Measurements from ENCODE around the gene DDT.
"Not testable (repeated sequence)": the region's sequence is repeated elsewhere in the genome, so short reads cannot be mapped to it uniquely, and the experiment has no call there.

The DDT gene

DNA sequence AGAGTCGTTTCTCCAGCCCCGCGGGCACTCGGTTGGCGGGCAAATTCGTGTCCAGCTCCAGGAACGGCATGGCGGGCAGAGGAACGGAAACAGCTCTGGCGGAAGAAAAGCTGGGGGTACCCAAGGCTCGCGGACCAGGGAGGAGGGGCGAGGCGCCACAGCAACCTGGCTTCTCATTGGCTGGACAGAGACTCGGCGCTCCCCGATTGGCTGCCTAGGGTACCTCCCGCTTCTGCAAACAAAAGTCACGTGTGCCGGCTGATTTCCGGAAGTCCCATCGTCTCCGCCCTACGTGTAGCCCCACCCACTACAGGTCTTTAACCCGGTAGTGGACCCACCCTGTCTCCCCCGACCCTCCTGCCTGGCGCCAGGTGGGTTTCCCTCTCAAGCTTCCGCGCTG, at the start of gene DDT:
TSS of gene DDT (minus strand) at position 97 of the 400 bp plus-strand sequence. CDS start at position 70, 27 bp downstream.
- DNase-seq = not testable (repeated sequence)

DNA sequence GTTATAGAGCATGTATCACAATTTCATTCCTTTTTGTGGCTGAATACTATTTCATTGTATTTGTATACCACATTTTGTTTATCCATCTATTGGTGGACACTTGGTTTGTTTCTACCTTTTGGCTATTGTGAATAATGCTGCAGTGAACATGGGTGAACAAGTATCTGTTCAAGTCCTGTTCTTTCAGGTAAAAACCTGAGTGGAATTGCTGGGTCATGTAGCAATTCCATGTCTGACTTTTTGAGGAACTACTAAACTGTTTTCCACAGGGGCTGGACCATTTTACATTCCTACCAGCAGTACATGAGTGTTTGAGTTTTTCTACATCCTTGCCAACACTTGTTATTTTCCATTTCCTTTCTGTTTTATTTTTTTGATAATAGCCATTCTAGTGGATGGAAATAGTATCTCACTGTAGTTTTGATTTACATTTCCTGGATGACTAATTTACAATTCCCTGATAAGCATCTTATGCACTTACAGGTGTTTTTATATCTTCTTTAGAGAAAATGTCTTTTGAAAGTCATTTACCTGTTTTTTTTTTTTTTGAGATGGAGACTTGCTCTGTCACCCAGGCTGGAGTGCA, 49.1 kb upstream of the DDT start:
- no peak for DNase-seq

DNA sequence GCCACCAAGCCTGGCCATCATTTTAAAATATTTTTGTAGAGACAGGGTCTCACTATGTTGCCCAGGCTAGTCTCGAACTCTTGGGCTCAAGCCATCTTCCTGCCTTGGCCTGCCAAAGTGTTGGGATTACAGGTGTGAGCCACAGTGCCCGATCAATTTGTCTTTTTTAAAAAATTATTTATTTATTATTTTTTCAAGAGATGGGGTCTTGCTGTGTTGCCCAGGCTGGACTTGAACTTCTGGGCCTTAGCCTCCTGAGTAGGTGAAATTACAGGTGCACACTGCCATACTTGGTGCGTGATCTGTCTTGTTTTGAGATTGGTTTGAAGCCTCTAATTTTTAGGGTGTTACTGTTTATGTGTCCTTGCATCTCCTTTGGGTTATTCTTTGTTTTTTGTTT, 47.1 kb upstream of the DDT start:
- no peak for DNase-seq

DNA sequence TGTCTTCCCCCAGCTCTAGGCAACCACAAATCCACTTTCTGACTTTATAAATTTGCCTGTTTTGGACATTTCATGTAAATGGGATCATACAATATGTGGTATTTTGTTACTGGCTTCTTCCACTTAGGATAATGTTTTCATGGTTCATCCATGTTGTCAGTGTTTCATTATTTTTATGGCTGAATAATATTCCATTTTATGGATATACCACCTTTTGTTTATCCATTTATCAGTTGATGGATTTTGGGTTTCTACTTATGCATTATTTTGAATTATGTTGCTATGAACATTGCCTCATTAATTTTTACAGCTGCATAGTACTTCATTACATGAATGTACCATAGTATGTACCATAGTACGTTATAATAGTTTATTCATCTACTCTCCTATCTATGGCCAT, 41.9 kb upstream of the DDT start:
- no peak for DNase-seq

DNA sequence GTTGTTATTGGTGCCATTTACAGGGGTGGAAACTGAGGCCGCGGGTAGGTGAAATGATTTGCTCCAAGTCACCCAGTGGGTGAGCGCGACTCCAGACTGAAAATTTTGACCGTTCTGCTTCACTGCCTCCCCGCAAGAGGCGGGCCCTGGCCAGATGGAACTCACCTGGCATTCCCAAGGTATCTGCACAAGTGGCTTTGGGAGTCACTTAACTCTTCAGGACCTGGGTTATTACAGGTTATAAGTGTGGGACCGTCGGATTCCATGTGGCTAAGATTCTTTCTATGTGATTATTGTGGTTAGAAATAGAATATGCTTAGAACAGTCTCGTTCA, 37.5 kb upstream of the DDT start:
- DNase-seq = no peak

DNA sequence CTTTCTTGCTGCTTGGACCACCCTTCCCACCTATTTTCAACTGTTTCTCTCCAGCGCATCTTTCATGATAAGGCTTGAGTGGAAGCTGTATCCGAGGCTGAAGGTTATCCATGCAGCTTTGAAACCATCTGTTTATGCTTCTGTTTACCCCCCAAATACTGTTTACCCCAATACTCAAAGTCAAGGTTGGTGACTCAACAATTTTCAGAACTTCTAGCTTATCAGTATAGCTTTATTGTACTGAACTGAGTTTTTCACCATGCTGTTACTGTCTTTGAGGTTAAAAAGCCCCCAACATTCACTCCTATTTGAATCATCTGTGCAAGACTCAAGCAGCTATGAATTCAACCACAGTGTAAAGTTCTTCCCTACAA, 35.8 kb upstream of the DDT start:
- DNase-seq = no peak

DNA sequence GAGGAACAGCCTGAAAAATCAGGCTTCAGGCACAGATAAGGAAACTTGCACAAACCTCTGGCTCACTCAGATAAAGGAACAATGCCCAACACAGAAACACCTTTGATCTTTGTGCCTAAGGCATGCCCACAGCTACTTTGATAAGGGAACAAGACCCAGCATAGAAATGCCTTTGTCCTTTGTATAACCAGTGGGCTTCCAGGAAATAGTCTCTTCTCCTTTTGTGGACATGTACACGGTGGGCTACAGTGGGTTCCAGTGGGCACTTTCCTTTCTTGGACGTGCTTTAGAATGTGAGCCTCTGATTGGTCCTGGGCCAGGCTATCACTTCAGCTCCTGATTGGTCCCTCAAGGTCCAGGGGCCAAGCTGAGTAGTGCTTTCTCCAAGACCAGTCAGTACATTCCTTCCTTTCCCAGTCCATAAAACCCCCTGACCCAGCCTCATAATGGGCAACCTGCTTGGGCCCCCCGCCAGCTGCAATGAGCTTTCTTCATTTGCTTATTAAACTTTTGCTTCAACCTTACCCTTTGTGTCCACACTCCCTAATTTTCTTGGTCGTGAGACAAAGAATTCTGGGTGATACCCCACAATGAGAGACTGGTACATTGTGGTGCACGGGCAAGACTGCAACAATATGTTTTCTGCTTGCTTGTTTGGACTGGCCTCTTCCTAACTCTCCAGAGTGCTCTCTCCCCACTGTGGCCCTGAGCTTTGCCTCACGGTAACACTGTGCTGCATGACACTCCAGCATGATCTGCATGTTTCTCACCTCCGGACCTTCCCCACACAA, 35.2 kb upstream of the DDT start:
- no peak for DNase-seq

DNA sequence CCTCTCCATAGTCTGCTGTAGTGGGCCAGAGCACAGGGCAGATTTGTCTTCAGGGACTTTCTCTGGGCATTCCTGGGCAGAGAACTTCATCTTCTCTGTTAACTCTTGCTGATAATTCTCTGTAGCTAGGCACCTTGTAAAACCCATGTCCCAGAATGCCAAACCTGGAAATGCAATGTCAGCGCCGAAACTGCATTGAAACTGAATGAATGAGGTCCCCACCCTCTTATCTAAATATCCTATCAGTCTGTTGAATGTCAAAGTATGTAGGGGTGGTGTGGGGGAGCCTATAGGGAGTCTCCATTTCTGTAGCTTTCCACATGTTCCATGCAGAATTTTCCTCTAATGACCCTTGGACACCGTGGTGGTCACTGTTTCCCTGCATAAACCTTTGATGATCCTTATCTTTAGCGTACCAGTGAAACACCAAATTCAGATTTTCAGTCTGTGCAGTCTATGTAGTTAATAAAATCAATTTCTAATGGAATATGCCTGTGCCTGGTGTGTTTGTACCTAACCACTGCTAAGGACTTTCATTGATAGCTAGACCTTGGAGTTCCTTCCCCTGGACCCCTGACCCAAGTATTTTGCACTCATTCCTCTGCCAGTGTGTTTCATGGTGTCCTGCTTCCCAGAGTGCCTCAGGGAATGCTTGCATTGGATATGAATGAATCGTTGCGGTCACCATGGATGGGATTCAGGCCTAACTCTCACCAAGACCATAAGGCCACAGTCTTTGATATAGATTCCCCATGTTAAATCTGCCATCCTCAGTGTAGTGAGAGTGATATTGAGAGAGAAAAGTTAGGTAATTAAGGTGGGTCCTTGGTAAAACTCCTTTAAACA, 34.4 kb upstream of the DDT start:
- no peak for DNase-seq

DNA sequence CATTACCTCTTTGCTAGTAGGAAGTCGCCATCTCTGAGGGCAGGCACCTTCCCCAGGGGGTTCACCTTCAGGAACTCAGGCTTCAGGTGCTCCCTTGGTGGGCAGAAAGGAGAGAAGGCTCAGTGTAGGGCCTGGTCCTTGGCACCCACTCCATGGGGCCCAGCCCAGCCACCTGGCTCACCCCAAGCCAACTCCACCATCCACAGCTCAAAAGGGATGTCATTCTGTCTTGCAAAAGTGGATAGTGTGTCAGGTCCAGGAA, 33.7 kb upstream of the DDT start:
- DNase-seq = no peak

DNA sequence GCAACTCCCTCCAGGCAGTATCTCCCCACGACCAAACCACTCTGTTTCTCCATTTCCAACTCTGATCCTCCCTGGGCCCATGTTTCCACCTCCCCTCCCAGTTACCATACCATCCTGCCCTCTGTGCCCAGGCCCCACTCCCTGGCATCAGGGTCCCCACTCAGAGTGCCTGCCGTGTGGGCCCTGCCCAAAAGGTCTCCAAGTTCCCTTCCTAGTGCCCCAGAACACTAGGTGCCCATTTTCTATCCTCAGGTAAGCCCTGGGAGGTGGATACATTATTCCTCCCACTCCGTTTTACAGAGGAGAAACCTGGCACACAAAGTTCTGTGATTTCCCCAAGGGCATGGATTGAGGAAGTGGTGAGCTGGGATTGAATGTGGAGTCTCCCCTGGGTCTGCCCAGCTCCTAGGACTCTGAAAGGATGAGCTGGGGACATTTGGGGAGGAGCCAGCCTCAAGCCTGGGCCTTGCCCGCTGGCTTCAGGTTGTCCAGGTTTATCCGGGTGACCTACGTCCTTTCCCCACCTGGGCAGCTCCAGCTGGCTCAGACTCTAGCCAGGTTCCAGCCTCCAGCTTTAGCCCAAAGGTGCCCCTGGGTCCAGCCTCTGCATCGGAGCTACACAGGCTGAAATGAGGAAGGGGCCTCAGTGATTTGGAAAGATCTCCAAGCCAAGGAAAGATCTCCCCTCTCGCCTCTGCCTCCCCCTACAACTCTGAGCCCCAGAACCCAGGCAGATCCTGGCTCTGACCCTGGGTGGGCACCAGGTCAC, 33.2 kb upstream of the DDT start:
- DNase-seq = no peak

DNA sequence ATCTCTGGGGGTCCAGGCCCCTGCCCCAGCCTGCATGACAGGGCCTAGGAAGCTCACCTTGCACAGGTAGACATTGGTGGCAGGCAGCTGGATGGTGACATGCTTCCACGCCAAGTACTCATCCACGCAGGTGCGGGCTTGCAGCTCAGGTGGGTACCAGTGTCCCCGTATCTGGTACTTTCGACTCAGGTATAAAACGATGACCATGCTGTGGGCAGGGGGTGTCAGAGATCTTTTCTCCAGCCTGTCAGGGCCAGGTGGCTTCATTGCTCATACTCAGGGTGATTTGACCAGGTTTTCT, 32.6 kb upstream of the DDT start:
- no peak for DNase-seq

DNA sequence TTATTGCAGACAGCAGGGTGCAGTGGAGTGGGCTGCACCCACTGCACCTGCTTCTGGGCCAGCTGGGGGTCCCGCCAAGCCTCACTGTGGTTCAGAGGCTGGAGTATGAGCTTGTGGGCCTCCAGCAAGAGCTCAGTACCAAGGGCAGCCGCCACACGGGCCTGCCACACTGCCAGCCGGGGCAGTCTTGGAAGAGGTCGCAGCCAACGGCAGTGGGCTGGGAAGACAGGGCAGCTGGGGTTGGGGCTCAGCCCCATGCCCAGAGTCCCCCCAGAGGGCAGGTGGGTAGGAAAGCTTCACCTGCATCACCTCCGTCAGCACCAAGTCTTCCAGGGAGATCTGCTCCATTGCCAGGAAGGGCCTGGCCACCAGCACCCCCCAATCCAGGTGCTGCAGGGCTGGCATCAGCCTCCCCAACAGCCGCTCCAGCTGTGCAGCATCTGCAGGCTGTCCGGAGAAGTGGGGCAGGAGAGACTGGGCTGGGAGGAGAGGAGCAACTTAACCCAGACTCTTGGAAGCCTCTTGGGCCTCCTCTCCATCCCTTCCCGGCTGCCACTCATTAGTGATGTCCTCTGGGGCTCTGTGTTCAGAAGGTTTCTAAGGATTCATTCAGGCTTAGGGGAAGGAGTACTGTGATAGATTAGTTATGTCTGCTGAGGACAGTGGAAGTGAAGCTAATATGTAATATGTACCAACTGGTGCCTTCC, 32.1 kb upstream of the DDT start:
- DNase-seq = no peak

DNA sequence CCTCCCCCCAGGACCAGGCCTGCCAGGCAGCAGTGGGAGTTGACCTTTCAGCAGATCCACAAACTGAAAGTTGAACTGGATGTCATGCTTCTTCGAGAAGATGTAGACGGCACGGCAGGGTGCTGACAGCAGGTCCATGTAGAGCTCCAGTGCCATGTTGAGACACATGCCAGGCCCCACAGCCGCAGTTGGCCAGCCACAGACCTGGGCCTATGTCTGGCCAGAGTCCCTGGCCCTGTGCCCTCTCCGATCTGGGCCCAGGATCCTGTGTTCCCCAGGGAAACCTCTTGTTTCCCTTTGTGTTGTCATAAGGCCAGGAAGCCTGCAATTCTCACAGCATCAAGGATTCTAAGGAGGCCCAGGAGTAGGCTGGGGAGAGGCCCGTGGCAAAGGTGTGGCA, 31.0 kb upstream of the DDT start, which contains the start of gene GSTT4:
TSS of gene GSTT4 (minus strand) at position 253 of the 400 bp plus-strand sequence. CDS start at position 156, 97 bp downstream.
- no peak for DNase-seq

DNA sequence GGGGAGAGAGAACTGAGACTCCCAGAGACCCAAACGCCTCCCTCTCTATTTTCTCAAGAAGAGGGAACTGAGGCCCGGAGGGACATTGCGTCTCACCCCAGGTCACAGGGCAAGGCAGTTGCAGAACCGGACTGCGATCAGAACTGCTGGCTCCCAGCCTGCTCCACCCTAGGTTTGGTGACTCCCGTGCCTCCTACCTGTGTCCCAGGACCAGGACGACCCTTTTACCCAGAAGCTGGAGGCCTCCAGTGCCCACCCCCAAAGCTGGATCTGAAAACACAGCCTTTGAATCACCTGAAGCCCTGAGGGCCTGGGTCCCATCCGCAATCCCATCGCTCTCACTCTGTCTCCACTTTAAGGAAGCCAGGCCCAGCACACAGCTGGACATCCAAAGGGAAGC, 29.6 kb upstream of the DDT start:
- DNase-seq = no peak

DNA sequence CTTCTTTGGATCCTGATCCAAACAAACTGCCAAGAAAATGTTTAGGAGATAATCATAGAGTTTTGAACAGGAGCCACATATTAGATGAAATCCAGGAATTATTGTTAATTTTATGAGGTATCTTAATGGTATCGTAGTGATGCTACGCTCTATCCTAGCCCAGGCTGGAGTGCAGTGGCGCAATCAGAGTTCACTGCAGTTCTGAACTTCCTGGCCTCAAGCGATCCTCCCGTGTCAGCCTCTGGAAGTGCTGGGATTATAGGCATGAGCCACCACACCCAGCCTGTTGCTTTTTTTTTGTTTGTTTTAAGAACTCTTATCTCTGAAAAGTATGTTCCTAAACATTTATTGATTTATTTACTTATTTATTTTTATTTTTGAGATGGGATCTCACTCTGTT, 28.6 kb upstream of the DDT start:
- DNase-seq = no peak

DNA sequence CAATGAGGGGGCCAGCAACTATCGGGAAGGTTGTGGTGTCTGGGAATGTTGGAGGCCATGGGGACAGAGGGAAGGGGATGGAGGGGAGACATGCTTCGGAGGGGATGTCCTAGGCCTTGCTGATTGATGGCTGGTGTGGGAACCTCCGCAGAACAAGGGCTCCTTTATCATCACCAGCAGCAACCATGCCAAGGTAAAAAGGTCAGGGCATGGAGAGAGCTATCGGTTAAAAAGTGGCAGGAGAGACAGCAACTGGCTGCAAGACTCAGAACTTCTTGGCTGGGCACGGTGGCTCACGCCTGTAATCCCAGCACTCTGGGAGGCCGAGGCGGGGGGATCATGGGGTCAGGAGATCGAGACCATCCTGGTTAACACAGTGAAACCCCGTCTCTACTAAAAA, 28.0 kb upstream of the DDT start:
- no peak for DNase-seq

DNA sequence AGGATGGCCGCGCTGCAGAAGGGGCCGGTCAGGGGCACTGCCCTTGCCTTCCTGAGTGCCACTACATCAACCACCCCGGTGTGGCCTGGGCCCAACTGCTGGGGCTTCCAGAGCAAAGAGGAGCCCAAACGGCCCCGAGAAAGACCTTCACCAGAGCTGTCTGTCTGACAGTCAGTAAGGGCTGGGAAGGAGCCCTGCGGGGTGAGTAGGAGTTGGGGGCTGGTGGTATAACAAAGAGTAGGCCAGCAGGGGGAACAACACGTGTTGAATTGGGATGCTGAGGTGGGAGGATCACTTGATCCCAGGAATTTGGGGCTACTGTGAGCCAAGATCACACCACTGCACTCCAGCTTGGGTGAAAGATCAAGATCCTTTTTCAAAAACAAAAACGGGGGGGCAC, 27.1 kb upstream of the DDT start:
- DNase-seq = no peak

DNA sequence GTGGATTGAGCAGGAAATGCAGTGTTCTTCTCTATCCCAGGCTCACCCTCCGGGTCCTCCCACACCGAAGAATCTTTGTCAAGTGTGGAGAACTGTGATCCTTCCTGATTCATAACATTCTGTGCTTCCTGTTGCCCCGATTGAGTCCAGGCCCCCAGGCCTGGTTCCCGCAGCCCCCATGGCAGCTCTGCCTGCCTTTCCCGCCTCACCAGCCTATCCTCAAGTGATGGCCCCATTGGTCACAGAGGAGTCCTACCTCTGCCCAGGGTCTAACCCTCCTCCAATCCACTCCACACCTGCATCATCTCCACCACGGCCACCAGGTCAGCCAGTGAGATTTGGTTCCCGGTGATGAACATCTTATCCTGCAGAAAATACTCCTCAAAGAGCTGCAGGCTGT, 25.5 kb upstream of the DDT start:
- not testable (repeated sequence) for DNase-seq

DNA sequence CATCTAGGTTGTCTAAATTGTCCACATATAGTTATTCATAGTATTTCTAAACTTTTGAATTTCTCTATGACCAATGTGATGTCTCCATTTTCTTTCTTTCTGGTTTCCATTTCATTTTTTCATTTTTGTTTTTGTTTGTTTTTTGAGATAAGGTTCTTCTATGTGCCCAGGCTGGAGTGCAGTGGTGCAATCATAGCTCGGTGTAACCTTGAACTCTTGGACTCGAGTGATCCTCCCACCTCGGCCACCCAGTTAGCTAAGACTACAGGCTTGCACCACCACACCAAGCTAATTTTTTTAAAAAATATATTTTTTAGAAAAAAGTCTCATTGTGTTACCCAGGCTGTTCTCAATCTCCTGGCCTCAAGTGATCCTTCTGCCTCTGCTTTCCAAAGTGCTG, 22.9 kb upstream of the DDT start:
- no peak for DNase-seq

DNA sequence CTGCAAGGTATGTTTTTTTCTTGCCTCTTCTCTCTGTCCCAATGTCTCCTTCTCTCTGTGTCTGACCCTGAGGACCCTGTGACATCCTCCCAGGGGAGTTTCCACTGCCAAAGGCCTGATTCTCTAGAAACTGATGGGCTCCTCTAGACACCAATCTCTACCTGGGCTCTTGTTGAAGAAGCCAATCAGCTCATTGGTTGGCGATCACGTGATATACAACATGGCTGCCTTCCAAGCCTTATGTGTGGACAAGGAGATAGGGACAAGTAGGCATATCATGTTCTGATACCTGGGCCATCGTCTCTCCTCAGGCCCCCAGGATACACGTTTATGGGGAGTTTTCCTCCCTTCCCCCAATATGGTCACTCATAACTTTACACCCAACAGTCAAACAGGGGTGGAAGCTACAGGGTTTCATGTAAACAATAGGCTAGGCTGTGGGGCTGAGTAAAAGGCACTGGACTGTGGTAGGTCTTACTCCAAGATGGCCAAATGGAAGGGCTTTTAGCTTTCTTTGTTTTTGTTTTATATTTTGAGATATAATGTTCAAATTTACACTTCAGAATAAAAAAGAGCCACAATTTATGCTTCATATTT, 19.4 kb upstream of the DDT start:
- DNase-seq = not testable (repeated sequence)

DNA sequence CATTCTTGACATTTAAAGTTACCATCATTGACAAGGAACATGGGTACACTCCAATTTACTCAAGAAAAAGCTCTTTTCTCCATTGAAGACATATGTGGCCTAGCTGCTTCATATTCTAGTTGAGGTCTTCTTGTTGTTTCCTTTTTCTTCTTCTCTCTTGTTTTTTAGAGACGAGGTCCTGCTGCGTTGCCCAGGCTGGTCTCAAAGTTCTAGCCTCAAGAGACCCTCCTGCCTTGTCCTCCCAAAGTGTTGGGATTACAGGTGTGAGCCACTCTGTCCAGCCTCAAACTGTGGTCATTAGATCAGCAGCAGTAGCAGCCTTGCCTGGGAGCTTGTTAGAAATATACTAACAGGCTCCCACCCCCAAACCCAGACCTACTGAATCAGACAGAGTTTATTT, 18.8 kb upstream of the DDT start:
- not testable (repeated sequence) for DNase-seq

DNA sequence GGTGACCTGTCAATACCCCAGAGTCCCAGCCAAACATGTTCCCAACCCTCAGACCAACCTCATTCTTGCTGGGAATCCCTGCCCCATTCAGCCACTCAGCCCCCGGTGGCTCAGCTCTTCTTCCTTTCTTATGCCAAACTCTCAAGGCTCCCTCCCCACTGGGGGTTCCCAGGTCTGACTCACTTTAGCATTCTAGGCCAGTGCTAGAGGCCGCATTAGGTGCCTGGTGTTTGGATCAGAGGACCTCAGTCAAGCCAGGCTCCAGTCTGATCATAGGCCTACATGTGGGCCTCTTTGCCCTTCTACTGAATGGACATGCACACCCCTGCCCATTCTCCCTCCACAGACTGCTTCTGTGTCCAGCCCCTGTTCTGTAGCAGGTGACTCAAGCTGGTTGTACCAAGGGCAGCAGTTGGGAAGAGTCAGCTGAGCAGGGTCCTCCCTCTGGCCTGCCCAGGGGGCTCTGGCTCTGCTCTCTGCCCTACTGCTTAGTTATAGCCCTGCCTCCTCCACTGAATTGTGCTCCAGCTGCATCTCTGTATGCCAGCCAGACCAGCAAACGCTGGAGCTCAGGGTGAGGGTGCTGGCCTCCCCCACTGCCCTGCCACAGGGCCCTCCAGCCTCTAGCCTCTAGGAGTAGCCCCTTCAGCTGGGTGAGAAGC, 15.5 kb upstream of the DDT start:
- DNase-seq = not testable (repeated sequence)
